ENCODE data around the gene C14orf180.

Gene C14orf180

GRCh38 chr14:104550340-104550860 lies 29.2 kb upstream of the C14orf180 start:
- no peak for DNase-seq

DNA sequence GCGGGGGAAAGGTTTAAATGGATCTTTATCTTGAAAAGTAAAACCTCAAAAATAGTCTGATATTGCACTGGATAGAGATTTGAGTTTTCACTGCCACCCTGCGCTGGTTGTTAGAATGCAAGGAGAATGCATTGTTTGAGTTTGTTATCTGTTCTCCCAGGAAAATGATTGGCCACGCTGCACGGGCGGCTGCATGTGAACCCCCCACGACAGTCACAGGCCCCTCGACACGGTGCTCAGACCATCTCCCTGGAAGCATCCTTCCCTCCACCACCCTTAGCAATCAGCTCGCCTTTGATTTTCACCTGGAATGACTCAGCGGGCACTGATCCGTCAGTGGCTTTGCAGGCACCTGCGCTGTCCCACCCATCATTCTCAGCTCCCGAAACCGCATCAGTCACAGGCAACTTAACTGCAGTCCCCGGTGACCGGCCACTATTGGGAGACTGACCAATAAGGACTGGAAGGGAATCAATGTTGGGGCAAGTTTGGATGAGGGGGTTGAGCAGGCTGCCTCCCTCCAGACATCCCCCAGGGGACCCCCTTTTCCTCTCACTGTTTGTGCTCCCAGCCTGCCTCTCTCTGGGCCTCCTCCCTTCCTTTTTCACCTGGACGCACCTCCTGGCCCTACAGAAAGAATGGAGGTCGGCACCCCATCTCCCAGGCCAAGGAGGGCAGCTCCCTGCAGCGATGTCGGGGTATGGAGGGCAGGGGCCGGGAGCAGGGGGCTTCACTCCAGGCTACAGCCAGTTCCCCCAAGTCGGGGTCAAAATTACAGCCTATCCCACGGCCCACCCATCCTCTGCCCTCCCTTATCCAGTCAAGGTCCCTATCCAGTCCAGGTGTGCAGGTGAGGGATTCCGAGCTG lies 28.5 kb upstream of the C14orf180 start:
- no peak for DNase-seq

GRCh38 chr14:104551851-104552737 lies 27.5 kb upstream of the C14orf180 start:
- DNase-seq, result no peak

- no peak for DNase-seq
These were observed 26.8 kb upstream of the C14orf180 start for GRCh38 chr14:104552738-104553125.

DNA sequence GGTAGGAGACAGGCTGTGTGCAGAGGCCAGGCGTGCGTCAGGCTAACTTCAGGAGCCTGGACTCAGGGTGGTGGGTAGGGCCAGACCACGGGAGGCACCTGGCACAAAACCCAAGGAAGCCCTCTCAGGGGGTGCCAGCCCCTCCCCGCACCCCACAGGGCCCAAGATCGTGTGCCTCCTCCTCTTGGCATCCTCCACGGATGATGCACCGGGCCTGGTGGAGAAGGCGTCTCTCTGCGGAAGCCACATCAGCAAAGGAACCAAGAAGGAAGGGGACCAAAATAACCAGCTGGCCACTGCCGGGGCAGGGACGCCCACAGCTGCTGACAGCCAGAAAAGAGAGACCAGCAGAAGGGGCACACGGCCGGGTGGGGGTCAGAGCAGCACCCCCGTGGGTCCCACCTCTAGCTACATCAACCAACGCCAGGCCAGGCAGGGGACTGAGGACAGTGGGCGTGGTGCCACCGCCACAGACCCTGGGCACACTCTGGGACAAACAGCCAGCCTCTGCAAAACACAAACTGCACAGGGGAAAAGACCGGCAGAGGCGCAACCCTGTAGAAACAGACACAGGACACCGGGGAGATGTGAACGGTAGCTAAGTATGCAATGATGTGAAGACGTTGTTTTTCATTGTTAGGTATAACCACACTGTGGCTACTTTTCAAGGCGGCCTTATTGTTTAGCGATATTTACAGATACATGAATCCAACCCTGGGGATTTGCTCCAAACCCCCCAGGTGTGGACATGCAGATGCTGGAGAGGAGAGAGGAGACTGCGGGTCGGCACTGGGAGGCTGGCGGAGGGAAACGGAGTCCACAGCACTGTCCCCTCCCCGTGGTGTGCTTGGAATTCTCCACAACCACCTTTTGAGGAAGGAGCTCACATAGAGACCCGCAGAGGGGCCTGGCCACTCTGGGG lies 26.1 kb upstream of the C14orf180 start:
- no peak for DNase-seq

DNA sequence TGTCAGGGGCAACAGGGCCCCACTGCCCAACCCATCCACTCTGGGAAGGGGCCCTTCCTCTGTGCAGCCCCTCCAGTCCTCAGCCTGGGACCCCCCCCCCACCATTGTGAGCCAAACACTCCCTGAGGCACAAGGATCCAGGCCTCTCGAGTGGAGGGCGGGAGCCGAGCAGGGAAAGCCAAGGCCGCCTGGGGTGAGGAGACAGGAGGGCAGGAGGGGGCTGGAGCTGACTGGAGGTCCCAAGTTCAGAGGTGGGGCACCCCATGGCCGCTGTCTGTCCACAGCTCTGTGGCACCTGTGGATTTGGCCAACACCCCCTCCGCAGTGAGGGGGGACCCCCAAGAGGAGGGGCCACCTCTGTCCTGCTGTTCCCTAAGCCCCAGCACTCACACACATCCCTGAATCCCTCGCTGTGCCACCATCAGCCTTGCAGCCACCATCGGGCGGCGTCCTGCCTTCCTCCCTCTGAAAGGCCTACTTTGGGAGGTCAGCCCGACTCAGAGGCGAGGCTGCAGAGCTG lies 25.4 kb upstream of the C14orf180 start:
- DNase-seq, result no peak

- DNase-seq, result no peak
These were observed 24.7 kb upstream of the C14orf180 start for GRCh38 chr14:104554608-104555429.

DNA sequence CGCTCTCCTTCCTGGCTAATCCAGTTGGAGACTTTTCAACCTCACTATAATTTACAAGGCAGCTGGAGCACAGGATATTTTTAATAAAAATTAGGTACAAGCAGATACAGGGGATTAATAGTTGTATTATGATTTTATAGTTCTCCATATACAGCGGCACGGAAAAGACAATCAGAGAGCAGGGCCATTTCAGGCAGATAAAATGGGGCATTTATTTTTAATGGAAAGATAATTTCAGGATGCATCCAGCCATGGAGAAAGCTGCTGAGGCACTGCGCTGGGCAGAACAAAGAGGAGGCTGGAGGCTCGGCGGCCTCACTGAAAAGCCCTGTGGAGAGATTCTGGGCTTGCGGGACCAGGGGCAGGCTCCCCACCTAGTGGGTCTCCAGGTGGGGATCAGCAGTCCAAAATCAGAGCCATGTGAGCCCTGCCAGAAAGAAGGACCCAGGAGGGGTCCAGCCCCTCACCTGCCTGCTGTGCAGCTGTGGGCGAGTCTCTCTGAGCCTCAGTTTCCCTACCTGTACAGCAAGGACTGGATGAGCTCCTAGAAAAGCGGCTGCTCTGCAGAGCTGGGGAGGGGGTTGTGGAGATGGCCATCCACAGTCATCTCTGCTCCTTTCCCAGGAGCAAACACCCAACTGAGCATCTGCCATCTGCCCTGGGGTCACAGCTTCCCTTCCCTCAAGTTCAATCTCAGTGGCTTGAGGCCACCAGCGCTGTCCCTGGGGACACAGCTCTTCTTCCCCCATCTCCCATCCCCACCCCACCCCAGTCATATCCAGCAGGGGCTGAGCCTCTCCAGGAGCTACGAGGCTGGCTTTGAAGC lies 23.9 kb upstream of the C14orf180 start:
- no peak for DNase-seq

DNA sequence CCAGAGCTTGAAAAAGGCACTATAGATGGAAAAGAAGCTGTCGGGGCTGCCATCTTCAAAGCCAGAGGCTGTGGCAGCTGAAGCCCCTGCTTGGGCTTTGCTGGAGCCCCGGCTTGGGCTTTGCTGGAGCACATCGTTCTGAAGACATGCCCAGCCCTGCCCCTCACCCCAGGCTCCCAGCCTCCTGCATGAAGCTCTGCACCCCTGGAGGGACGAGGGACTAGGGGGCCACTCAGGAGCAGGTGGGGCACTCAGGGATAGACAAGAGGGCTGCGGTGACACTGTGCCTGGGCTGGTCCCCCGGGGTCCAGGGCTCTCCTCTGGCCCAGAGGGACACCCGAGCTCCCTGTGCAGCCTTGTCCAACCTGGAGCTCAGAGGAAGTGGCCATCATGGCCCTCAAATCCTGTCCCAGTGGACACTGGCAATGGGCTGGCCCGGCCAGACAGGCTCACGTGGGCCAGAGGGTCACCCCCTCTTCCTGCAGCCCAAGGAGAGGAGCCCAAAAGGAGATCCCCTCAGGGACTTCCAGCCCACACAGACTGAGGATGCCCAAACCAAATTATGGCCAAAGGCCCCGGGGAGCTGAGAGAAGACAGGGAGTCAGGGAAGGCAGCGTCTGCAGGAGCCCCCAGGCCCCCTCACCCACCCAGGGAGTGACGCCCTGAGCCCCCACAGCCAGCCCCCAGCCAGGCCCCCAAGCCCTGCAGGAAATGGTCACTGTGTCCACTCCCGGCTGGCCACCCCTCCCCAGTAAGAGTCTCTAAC lies 23.1 kb upstream of the C14orf180 start:
- no peak for DNase-seq

GRCh38 chr14:104557086-104557485 lies 22.5 kb upstream of the C14orf180 start:
- DNase-seq, result no peak

GRCh38 chr14:104557766-104558165 lies 21.8 kb upstream of the C14orf180 start:
- no peak for DNase-seq

GRCh38 chr14:104558231-104559027 lies 21.1 kb upstream of the C14orf180 start:
- no peak for DNase-seq

- no peak for DNase-seq
These were observed 20.3 kb upstream of the C14orf180 start for GRCh38 chr14:104559028-104559803.

GRCh38 chr14:104559804-104560585 lies 19.6 kb upstream of the C14orf180 start:
- no peak for DNase-seq

DNA sequence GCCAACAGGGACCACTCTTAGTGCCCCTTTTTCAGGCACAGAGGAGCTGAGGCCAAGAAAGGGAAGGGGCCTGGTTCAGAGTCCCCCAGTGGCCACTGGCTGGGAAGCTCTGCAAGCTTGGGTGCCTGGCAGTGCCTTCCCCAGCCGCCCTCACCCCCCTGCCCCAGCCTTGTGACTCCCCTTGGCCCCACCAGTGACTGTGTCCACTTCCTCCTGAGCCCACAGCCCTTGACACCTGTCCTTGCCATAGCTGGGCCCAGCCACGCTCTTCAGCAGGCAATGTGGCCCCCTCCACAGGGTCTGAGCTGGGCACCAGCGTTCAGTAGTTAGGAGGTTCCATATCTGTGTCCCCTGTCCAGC lies 19.0 kb upstream of the C14orf180 start:
- no peak for DNase-seq

GRCh38 chr14:104561124-104561557 lies 18.4 kb upstream of the C14orf180 start:
- DNase-seq, result no peak
